Stimulated activated CD4-positive, alpha-beta T cell treated with anti-CD3 and anti-CD28 coated beads, TNF-alpha, amount 100 ng/mL, for 24 hours (primary cell): ENCODE measurements around the gene MYLK.

Source experiments
- DNase-seq, 3 experiments: peaks; one replicate each; pipeline ENCODE4 v3.0.0-alpha.2; 2020; ENCODE audit warnings: low read depth in 3 of 3

MYLK gene

GRCh38 chr3:123774474-123774873 is 109.7 kb downstream of the MYLK start:
- DNase-seq, result no peak

GRCh38 chr3:123773681-123774431 is 110.3 kb downstream of the MYLK start:
- no peak for DNase-seq

- DNase-seq, result no peak
These were observed 114.8 kb downstream of the MYLK start for GRCh38 chr3:123769356-123769743.

- no peak for DNase-seq
These were observed 115.4 kb downstream of the MYLK start for GRCh38 chr3:123768480-123769355.

- no peak for DNase-seq
These were observed 116.4 kb downstream of the MYLK start for GRCh38 chr3:123767564-123768292.

- no peak for DNase-seq
These were observed 117.1 kb downstream of the MYLK start for GRCh38 chr3:123767009-123767372.

- DNase-seq, result no peak
These were observed 117.7 kb downstream of the MYLK start for GRCh38 chr3:123766193-123767008.

GRCh38 chr3:123765475-123766128 is 118.5 kb downstream of the MYLK start:
- DNase-seq, result no peak

GRCh38 chr3:123764647-123765046 is 119.5 kb downstream of the MYLK start:
- DNase-seq, result no peak

GRCh38 chr3:123762805-123763204 is 121.3 kb downstream of the MYLK start:
- no peak for DNase-seq

- no peak for DNase-seq
These were observed 123.3 kb downstream of the MYLK start for GRCh38 chr3:123760817-123761216.

GRCh38 chr3:123759871-123760270 is 124.3 kb downstream of the MYLK start:
- no peak for DNase-seq

GRCh38 chr3:123759311-123759710 is 124.8 kb downstream of the MYLK start:
- no peak for DNase-seq

- DNase-seq, result no peak
These were observed 126.0 kb downstream of the MYLK start for GRCh38 chr3:123758081-123758564.

- no peak for DNase-seq
These were observed 126.7 kb downstream of the MYLK start for GRCh38 chr3:123757281-123757940.

- no peak for DNase-seq
These were observed 128.6 kb downstream of the MYLK start for GRCh38 chr3:123755501-123755900.

GRCh38 chr3:123755085-123755484 is 129.0 kb downstream of the MYLK start:
- DNase-seq, result no peak

- no peak for DNase-seq
These were observed 130.8 kb downstream of the MYLK start for GRCh38 chr3:123753286-123753685.

GRCh38 chr3:123752228-123752627 is 131.9 kb downstream of the MYLK start:
- no peak for DNase-seq

GRCh38 chr3:123751433-123751832 is 132.7 kb downstream of the MYLK start:
- no peak for DNase-seq
